ENCODE data around the gene DEUP1.

GRCh38 chr11:93392867-93393266, 62.3 kb downstream of the DEUP1 start:
- TF ChIP-seq CTCF (IDR thresholded peaks at IDR 0.05; ENCODE audit: borderline replicate concordance, extremely low read depth, low read length, poor library complexity, severe bottlenecking) (no peak), EZH2 (IDR thresholded peaks at IDR 0.05; ENCODE audit: borderline replicate concordance, low read depth, low read length, severe bottlenecking) (no peak)

Data from DND-41 (cell line).